Esophagus squamous epithelium (tissue), 5 donors: ENCODE measurements around the gene BCAT1. TPM values are rescaled to one million over a fixed set of nuclear protein-coding genes. Genes with fewer than 3 reads are reported as not detected.

Experiments used
- DNase-seq: peaks from one replicate; lab custom pipeline; 2025; lab: John Stamatoyannopoulos, UW
- H3K27ac ChIP-seq, 4 donors: fragments of 200-600 bp; sonication (generic); one replicate each; pipeline ENCODE4 v1.5.1; 2016 to 2019; ENCODE audit warnings: mild to moderate bottlenecking in 1 of 4
- H3K27me3 ChIP-seq, 4 donors: fragments of 200-600 bp; sonication (generic); 1 replicate in 3 of 4; 2 replicates in 1 of 4; pipeline versions ENCODE4 v1.5.1 to v1.6.0; 2017 to 2021; ENCODE audit warnings: antibody characterized with exemption in 1 of 4
- H3K36me3 ChIP-seq, 3 donors: fragments of 200-600 bp; sonication (generic); one replicate each; pipeline ENCODE4 v1.5.1; 2016 to 2019
- H3K4me1 ChIP-seq, 3 donors: fragments of 200-600 bp; sonication (generic); one replicate each; pipeline ENCODE4 v1.5.1; 2017 to 2019
- H3K4me3 ChIP-seq, 4 donors: fragments of 200-600 bp; sonication (generic); 1 replicate in 3 of 4; 2 replicates in 1 of 4; pipeline ENCODE4 v1.5.1; 2016 to 2019; ENCODE audit warnings: mild to moderate bottlenecking in 2 of 4, moderate library complexity in 1 of 4
- H3K9me3 ChIP-seq, 3 donors: fragments of 200-600 bp; sonication (generic); one replicate each; pipeline ENCODE4 v1.5.1; 2016 to 2019
- POLR2A ChIP-seq, 4 donors: fragments of 450-650 bp; IDR thresholded peaks; one replicate each; pipeline ENCODE4 v1.6.1; 2017; ENCODE audit warnings: antibody characterized with exemption in 4 of 4, mild to moderate bottlenecking in 4 of 4, moderate library complexity in 3 of 4
- WGBS, 2 donors: methylation state at CpG; one replicate each; pipeline ENCODE4 v1.1.5; 2018; 5-methylcytosine and 5-hydroxymethylcytosine counted together
- intact Hi-C: fragments of 100-400 bp; cut with DNase I; formaldehyde crosslinking; loops from one replicate; pipeline ENCODE4 v1.15.0; 2022
- total RNA-seq, 4 donors: library from RNA; depleted of rRNA; stranded (reverse); fragments of >200 nt; gene quantifications; one replicate each; pipeline ENCODE4 v1.1.0, GENCODE V29; 2016
- TF ChIP-seq, protein P1 (sequence below), 6 experiments: fragments of 450-650 bp in 4 of 6; fragments of 200-600 bp in 2 of 6; sonication (generic) in 2 of 6; IDR thresholded peaks; one replicate each; pipeline ENCODE4 v1.5.1; 2016 to 2019; ENCODE audit warnings: antibody characterized with exemption in 6 of 6, mild to moderate bottlenecking in 4 of 6, moderate library complexity in 4 of 6
- donor health status: DM: yes; HTN: yes; CAD: no.

BCAT1 gene
- total RNA-seq, 4 donors from 2014 or later, result 0.87 to 28.3 (median 9.6) TPM

DNA sequence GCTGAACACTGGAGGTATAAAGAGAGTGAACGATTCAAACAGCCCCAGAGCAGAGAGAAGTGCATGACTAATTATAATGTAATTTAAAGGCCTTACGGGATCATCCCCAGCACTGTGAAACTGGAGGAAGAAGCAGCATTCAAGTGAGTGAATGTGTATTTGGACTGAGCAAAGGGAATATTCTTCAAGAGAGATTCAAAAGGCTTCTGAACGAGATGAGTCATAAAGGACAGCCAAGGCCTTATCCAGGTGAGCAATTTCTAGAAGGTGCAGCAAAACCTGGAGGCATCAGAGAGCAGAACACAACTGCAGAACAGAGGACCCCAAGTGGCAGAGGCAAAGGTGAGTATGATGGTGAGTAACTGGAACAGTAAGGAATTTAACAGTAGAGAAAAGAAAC is 127.2 kb downstream of the BCAT1 start:
- H3K9me3 ChIP-seq, result no peaks in the 10 kb centered on the region
- no peak for DNase-seq
- no peaks in the 10 kb centered on the region for H3K27me3 ChIP-seq
- no peak overlapping the region for H3K27ac ChIP-seq
- TF ChIP-seq POLR2A (IDR thresholded peaks at IDR 0.05), result no peak
- TF ChIP-seq, protein P1, sequence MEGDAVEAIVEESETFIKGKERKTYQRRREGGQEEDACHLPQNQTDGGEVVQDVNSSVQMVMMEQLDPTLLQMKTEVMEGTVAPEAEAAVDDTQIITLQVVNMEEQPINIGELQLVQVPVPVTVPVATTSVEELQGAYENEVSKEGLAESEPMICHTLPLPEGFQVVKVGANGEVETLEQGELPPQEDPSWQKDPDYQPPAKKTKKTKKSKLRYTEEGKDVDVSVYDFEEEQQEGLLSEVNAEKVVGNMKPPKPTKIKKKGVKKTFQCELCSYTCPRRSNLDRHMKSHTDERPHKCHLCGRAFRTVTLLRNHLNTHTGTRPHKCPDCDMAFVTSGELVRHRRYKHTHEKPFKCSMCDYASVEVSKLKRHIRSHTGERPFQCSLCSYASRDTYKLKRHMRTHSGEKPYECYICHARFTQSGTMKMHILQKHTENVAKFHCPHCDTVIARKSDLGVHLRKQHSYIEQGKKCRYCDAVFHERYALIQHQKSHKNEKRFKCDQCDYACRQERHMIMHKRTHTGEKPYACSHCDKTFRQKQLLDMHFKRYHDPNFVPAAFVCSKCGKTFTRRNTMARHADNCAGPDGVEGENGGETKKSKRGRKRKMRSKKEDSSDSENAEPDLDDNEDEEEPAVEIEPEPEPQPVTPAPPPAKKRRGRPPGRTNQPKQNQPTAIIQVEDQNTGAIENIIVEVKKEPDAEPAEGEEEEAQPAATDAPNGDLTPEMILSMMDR (IDR thresholded peaks at IDR 0.05), result no peak
- no peaks in the 10 kb centered on the region for H3K36me3 ChIP-seq
- peaks cover 0 to 5% (median 0%) of the 10 kb centered on the region in 3 donors for H3K4me1 ChIP-seq
- no peak overlapping the region for H3K4me3 ChIP-seq
- intact Hi-C loops, result no loop called here
- 34 to 43% methylated on average over 3 of the region's 3 CpGs for WGBS, 2 donors

DNA sequence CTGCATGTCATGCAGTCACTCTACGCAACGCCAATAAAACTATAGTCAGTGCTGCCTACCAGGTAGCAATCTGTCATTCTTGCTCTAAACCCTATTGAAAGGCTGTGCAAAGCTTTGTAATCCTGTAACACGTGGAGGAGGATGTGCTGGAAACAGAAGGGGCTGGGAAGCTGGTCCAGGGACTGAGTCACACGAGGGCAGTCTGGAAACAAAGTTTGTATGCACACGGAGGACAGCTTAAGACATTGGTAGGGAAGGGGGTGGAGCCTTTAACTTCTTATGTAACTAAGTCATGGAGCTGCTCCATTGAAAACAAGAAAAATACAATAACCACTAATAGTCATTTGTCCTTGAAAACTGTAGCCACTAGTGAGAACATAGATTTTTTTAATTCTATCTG is 128.0 kb downstream of the BCAT1 start:
- no peak for TF ChIP-seq POLR2A (IDR thresholded peaks at IDR 0.05)
- TF ChIP-seq, protein P1 (IDR thresholded peaks at IDR 0.05), result no peak
- no peak overlapping the region for H3K27ac ChIP-seq
- H3K27me3 ChIP-seq, result no peaks in the 10 kb centered on the region
- H3K4me3 ChIP-seq, result no peak overlapping the region
- intact Hi-C loops, result no loop called here
- H3K36me3 ChIP-seq, result no peaks in the 10 kb centered on the region
- H3K9me3 ChIP-seq, result no peaks in the 10 kb centered on the region
- peaks cover 0 to 5% (median 0%) of the 10 kb centered on the region in 3 donors for H3K4me1 ChIP-seq
- WGBS, 2 donors, result 51 to 61% methylated on average over 5 of the region's 5 CpGs
- DNase-seq, result no peak

DNA sequence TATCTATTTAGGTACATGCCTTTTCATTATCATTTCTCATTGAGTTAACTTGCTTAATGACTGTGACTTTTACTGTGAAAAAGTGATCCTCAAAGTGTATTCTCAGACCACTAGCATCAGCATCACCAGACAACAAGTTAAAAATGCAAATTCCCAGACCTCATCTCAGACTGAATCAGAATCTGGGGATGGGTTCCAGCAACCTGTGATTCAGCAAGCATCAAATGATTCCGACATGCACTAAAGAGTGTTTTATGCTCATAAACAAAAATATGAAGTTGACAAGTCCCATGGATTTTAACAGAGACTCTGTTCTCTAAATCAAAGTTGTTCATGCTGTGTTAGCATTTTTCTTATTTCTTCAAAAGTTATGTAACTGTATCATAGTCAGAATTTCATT is 130.6 kb downstream of the BCAT1 start:
- H3K27ac ChIP-seq, result no peak overlapping the region
- intact Hi-C loops, result no loop called here

DNA sequence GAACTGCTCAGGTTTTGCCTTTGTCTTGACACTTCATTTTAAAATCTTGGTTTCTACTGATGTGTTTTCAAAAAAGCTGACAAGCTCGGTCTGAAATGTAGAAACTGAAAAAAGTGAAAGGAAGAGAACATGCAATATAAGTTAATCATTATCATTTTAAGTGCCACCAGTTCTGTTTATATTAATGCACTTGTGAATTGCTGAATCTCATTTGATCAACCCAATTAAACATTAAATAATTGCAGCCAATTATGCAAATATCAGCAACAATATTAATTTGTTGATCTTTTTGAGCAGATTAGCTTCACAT is 133.8 kb downstream of the BCAT1 start:
- DNase-seq, result no peak
- 40 to 63% methylated on average over 1 of the region's 1 CpG for WGBS, 2 donors
- no peak overlapping the region for H3K27ac ChIP-seq
- no peaks in the 10 kb centered on the region for H3K36me3 ChIP-seq
- no peaks in the 10 kb centered on the region for H3K9me3 ChIP-seq
- H3K4me3 ChIP-seq, result peak overlapping the region in 1 of 4 donors; percentile 21
- no peaks in the 10 kb centered on the region for H3K4me1 ChIP-seq
- TF ChIP-seq, protein P1 (IDR thresholded peaks at IDR 0.05), result no peak
- TF ChIP-seq POLR2A (IDR thresholded peaks at IDR 0.05), result no peak
- intact Hi-C loops, result no loop called here
- H3K27me3 ChIP-seq, result no peaks in the 10 kb centered on the region

More for the DNA sequence above, 130.6 kb downstream of the BCAT1 start:
- Histone ChIP-seq H3K36me3 (no peaks in the 10 kb centered on the region), H3K9me3 (no peaks in the 10 kb centered on the region), H3K27me3 (no peaks in the 10 kb centered on the region), H3K4me3 (no peak overlapping the region), H3K4me1 (peaks cover 0 to 5% (median 0%) of the 10 kb centered on the region in 3 donors)
- TF ChIP-seq, protein P1 (IDR thresholded peaks at IDR 0.05), result no peak
- TF ChIP-seq POLR2A (IDR thresholded peaks at IDR 0.05), result no peak
- DNase-seq, result no peak
- WGBS, 2 donors, result 78 to 87% methylated on average over 1 of the region's 1 CpG

DNA sequence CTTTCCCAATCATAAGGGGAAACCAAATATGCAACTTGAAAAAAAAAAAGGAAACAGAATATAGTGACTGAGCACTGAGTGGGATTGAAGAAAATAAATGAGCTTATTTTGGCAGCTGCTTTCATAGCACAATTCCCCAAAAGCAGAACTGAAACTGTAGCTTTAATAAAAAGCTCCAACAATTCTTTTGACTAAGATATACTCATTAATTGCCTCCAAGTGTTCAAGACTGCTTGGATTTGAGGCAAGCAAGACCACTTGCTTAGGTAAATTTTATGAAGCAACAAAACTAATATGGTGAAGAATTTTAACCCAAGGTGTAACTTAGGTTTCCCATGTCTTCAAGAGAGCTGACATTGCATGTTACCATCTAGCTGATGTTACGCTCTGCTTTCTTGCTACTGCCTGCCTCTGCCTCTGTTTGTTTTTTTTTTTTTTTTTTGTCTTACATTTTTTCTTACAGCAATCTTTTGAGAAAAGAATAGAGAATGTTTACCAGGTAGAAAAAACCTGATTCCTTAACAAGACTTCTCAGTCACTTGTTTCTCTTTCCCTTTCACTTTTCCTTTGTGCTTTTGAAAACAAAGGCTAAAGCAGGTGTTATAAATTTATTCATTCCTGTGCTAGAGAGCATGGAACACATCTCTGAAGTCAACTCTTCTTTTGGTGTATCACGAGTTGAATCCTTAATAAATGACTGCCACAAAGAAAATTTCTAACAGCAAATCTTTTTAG is 134.4 kb downstream of the BCAT1 start:
- 23 to 42% methylated on average over 2 of the region's 2 CpGs for WGBS, 2 donors
- TF ChIP-seq, protein P1 (IDR thresholded peaks at IDR 0.05), result no peak
- no peak for TF ChIP-seq POLR2A (IDR thresholded peaks at IDR 0.05)
- no peaks in the 10 kb centered on the region for H3K4me1 ChIP-seq
- no peaks in the 10 kb centered on the region for H3K36me3 ChIP-seq
- H3K9me3 ChIP-seq, result no peaks in the 10 kb centered on the region
- H3K27me3 ChIP-seq, result no peaks in the 10 kb centered on the region
- H3K4me3 ChIP-seq, result peak overlapping the region in 1 of 4 donors; percentile 41
- no peak overlapping the region for H3K27ac ChIP-seq
- DNase-seq, result no peak
- intact Hi-C loops, result no loop called here
